CD4-positive, alpha-beta memory T cell (primary cell): ENCODE results near the gene CAMTA1. TPM values are rescaled to one million over a fixed set of nuclear protein-coding genes. Genes with fewer than 3 reads are reported as not detected.
"Not testable (repeated sequence)": the region's sequence is repeated elsewhere in the genome, so short reads cannot be mapped to it uniquely, and the experiment has no call there.

Experiments used
- CTCF ChIA-PET: fragments of 350-600 bp; sonication (Branson Sonifier 250); formaldehyde crosslinking; loops from one replicate; lab custom pipeline; 2021; ENCODE audit warnings: inconsistent platforms; ENCODE audit not compliant: partially characterized antibody; lab: Charles Lee
- POLR2A ChIA-PET: fragments of 350-600 bp; sonication (Branson Sonifier 250); formaldehyde crosslinking; loops from one replicate; lab custom pipeline; 2021; ENCODE audit not compliant: partially characterized antibody; lab: Charles Lee
- DNase-seq, 5 donors: peaks; one replicate each; pipeline versions ENCODE4 v3.0.0 to v3.0.0-alpha.2; 2020 to 2022; ENCODE audit warnings: mixed read lengths in 1 of 5
- H3K27ac ChIP-seq: one replicate; pipeline ENCODE4 v1.7.0; 2013; ENCODE audit warnings: low read depth, low read length
- H3K27me3 ChIP-seq: 2 replicates; pipeline ENCODE4 v1.7.0; 2013; ENCODE audit warnings: mild to moderate bottlenecking, low read length, moderate library complexity; ENCODE audit not compliant: insufficient read depth
- H3K36me3 ChIP-seq: 2 replicates; pipeline ENCODE4 v1.7.0; 2013; ENCODE audit warnings: mild to moderate bottlenecking, low read length, moderate library complexity; ENCODE audit not compliant: insufficient read depth
- H3K4me1 ChIP-seq: 2 replicates; pipeline ENCODE4 v1.7.0; 2013; ENCODE audit warnings: mild to moderate bottlenecking, low read length, moderate library complexity; ENCODE audit not compliant: insufficient read depth
- H3K4me3 ChIP-seq, 2 donors: one replicate each; pipeline ENCODE4 v1.7.0; 2013; ENCODE audit warnings: low read length in 2 of 2, mild to moderate bottlenecking in 1 of 2
- H3K9me3 ChIP-seq, 2 donors: one replicate each; pipeline ENCODE4 v1.7.0; 2013; ENCODE audit warnings: low read length in 2 of 2, control low read depth in 1 of 2; ENCODE audit not compliant: control insufficient read depth in 1 of 2
- H3K27ac Mint-ChIP-seq, 7 donors: one replicate each; pipeline ENCODE4 v1.8.0; 2020 to 2021; ENCODE audit warnings: mixed read lengths in 7 of 7, mild to moderate bottlenecking in 6 of 7, inconsistent platforms in 3 of 7, moderate library complexity in 3 of 7
- H3K27me3 Mint-ChIP-seq, 2 donors: one replicate each; pipeline ENCODE4 v1.8.0; 2020 to 2021; ENCODE audit warnings: mixed read lengths in 2 of 2
- H3K36me3 Mint-ChIP-seq, 2 donors: one replicate each; pipeline ENCODE4 v1.8.0; 2020 to 2021; ENCODE audit warnings: mixed read lengths in 2 of 2, inconsistent platforms in 1 of 2, mild to moderate bottlenecking in 1 of 2
- H3K4me1 Mint-ChIP-seq, 4 donors: one replicate each; pipeline ENCODE4 v1.8.0; 2020 to 2021; ENCODE audit warnings: mixed read lengths in 4 of 4, mild to moderate bottlenecking in 1 of 4
- H3K4me3 Mint-ChIP-seq, 8 donors: one replicate each; pipeline ENCODE4 v1.8.0; 2020 to 2021; ENCODE audit warnings: mixed read lengths in 8 of 8, mild to moderate bottlenecking in 7 of 8, moderate library complexity in 6 of 8, inconsistent platforms in 3 of 8
- H3K9me3 Mint-ChIP-seq, 8 donors: one replicate each; pipeline ENCODE4 v1.8.0; 2020 to 2021; ENCODE audit warnings: mixed read lengths in 8 of 8, mild to moderate bottlenecking in 5 of 8, inconsistent platforms in 3 of 8, moderate library complexity in 1 of 8
- intact Hi-C: fragments of 100-400 bp; cut with micrococcal nuclease; formaldehyde crosslinking; loops from one replicate; pipeline ENCODE4 v1.15.1; 2023
- polyA plus RNA-seq, 2 donors: library from polyadenylated mRNA; unstranded; fragments of 300-500 nt; fragmentation: Illumina TruSeq; gene quantifications; one replicate each; pipeline ENCODE4 v1.2.3, GENCODE V29; 2021
- total RNA-seq, 2 experiments: library from RNA; stranded (reverse); gene quantifications; one replicate each; pipeline ENCODE4 v1.2.3, GENCODE V29; 2021

CAMTA1 gene
- total RNA-seq (10 to 100 TPM; 39.1 to 42.5 TPM), polyA plus RNA-seq (100 to 1,000 TPM in 1 of 2 donors, 10 to 100 TPM in 1; 77.4 to 118 TPM)

- CTCF ChIA-PET, result interaction anchor here (1.2 kb wide), 1 partner anchor 84 kb away, joined by 3 read pairs; the partner anchor contains the start of gene DNAJC11
- DNase-seq, result peak in 1 of 5 donors; percentile 100
- H3K4me1 Mint-ChIP-seq, result peaks cover 38 to 52% (median 46%) of the 10 kb centered on the region in 4 donors
These were observed at the start of gene CAMTA1 for GRCh38 chr1:6785318-6785727. TSS of gene CAMTA1 (plus strand) at chr1:6785454. CDS start at chr1:6785531, 77 bp downstream.

GRCh38 chr1:6738987-6739676, 46.1 kb upstream of the CAMTA1 start:
- ChIA-PET POLR2A (no interaction called here), CTCF (no interaction called here)
- H3K36me3 Mint-ChIP-seq, result no peaks in the 10 kb centered on the region
- intact Hi-C loops, result no loop called here
- no peak for DNase-seq
- H3K27ac Mint-ChIP-seq, result peak overlapping the region in 2 of 7 donors; percentile 41 to 68
- Histone ChIP-seq H3K4me1 (no peaks in the 10 kb centered on the region), H3K4me3 (no peak overlapping the region), H3K36me3 (no peaks in the 10 kb centered on the region), H3K27ac (no peak overlapping the region), H3K27me3 (no peaks in the 10 kb centered on the region), H3K9me3 (no peaks in the 10 kb centered on the region)
- peaks cover 10 to 22% (median 15%) of the 10 kb centered on the region in 4 donors for H3K4me1 Mint-ChIP-seq
- peaks cover 0 to 3% (median 0%) of the 10 kb centered on the region in 8 donors for H3K9me3 Mint-ChIP-seq
- no peak overlapping the region for H3K4me3 Mint-ChIP-seq
- H3K27me3 Mint-ChIP-seq, result peaks cover 0 to 5% of the 10 kb centered on the region in 2 donors

More at GRCh38 chr1:6785318-6785727, at the start of gene CAMTA1:
- Mint-ChIP-seq H3K27ac (peak within 1 kb of the TSS; percentile 93 to 98 (median 96)), H3K27me3 (no peaks in the 10 kb centered on the region), H3K9me3 (peaks cover 0 to 3% (median 0%) of the 10 kb centered on the region in 8 donors), H3K36me3 (peaks cover 0 to 8% of the 10 kb centered on the region in 2 donors), H3K4me3 (peak within 1 kb of the TSS; percentile 93 to 99 (median 96))
- Histone ChIP-seq H3K27ac (peak within 1 kb of the TSS; percentile 84), H3K4me3 (peak within 1 kb of the TSS; percentile 63 to 69), H3K9me3 (no peaks in the 10 kb centered on the region), H3K4me1 (peaks cover 39% of the 10 kb centered on the region), H3K27me3 (no peaks in the 10 kb centered on the region), H3K36me3 (no peaks in the 10 kb centered on the region)
- POLR2A ChIA-PET, result interaction anchor here (1.0 to 2.4 kb wide), 9 partner anchors 10 to 426 kb away, joined by 3 to 13 read pairs (median 4); partner anchors contain the start of genes ACOT7 and KLHL21
- intact Hi-C loops, result loop anchor here (1.0 to 10.0 kb wide), 6 partner anchors 84 to 979 kb away; partner anchors contain the start of genes DNAJC11, NPHP4, PHF13 and RPL22

- H3K4me3 ChIP-seq, H3K27me3 ChIP-seq, H3K27ac ChIP-seq, CTCF ChIA-PET, H3K36me3 ChIP-seq, H3K9me3 Mint-ChIP-seq, H3K4me3 Mint-ChIP-seq, H3K4me1 ChIP-seq, H3K9me3 ChIP-seq, H3K36me3 Mint-ChIP-seq, H3K27me3 Mint-ChIP-seq: not testable (repeated sequence)
- Mint-ChIP-seq H3K27ac (peak overlapping the region in 1 of 7 donors; percentile 73), H3K4me1 (peaks cover 1 to 11% (median 7%) of the 10 kb centered on the region in 4 donors)
- DNase-seq, result peak in 2 of 5 donors; percentile 27 to 28
- POLR2A ChIA-PET, result interaction anchor here (1.5 to 2.3 kb wide), 2 partner anchors 42 to 141 kb away, joined by 4 to 13 read pairs; partner anchors contain the start of gene CAMTA1
- intact Hi-C loops, result loop anchor here (1.0 kb wide), 1 partner anchor 42 kb away; no protein-coding TSS in a partner anchor
These were observed 42.5 kb upstream of the CAMTA1 start for GRCh38 chr1:6742676-6743188.

- peak; percentile 11 to 52 (median 35) for DNase-seq
These were observed 41.8 kb upstream of the CAMTA1 start for GRCh38 chr1:6743189-6744101.

GRCh38 chr1:6745073-6745472, 40.2 kb upstream of the CAMTA1 start:
- H3K4me3 ChIP-seq, result no peak overlapping the region
- Mint-ChIP-seq H3K27me3 (peaks cover 10 to 19% of the 10 kb centered on the region in 2 donors), H3K27ac (no peak overlapping the region), H3K4me1 (peaks cover 1 to 11% (median 7%) of the 10 kb centered on the region in 4 donors), H3K9me3 (peaks cover 0 to 3% (median 0%) of the 10 kb centered on the region in 8 donors), H3K36me3 (no peaks in the 10 kb centered on the region), H3K4me3 (no peak overlapping the region)
- H3K9me3 ChIP-seq, result no peaks in the 10 kb centered on the region
- intact Hi-C loops, result no loop called here
- ChIA-PET CTCF (no interaction called here), POLR2A (no interaction called here)
- H3K36me3 ChIP-seq, result no peaks in the 10 kb centered on the region
- no peaks in the 10 kb centered on the region for H3K4me1 ChIP-seq
- DNase-seq, result no peak
- H3K27ac ChIP-seq, result no peak overlapping the region
- no peaks in the 10 kb centered on the region for H3K27me3 ChIP-seq

More at GRCh38 chr1:6743189-6744101, 41.8 kb upstream of the CAMTA1 start:
- Histone ChIP-seq H3K9me3 (no peaks in the 10 kb centered on the region), H3K27ac (no peak overlapping the region), H3K36me3 (no peaks in the 10 kb centered on the region), H3K4me1 (no peaks in the 10 kb centered on the region), H3K27me3 (no peaks in the 10 kb centered on the region), H3K4me3 (no peak overlapping the region)
- Mint-ChIP-seq H3K27ac (peak overlapping the region in 1 of 7 donors; percentile 73), H3K9me3 (peaks cover 0 to 3% (median 0%) of the 10 kb centered on the region in 8 donors), H3K4me3 (no peak overlapping the region), H3K27me3 (peaks cover 5 to 11% of the 10 kb centered on the region in 2 donors), H3K4me1 (peaks cover 1 to 11% (median 7%) of the 10 kb centered on the region in 4 donors), H3K36me3 (no peaks in the 10 kb centered on the region)
- intact Hi-C loops, result loop anchor here (1.0 kb wide), 1 partner anchor 41 kb away; no protein-coding TSS in a partner anchor
- POLR2A ChIA-PET, result interaction anchor here (0.6 to 2.3 kb wide), 3 partner anchors 8 to 142 kb away, joined by 3 to 13 read pairs (median 4); partner anchors contain the start of gene CAMTA1
- CTCF ChIA-PET, result interaction anchor here (0.7 to 0.9 kb wide), 2 partner anchors 7 to 1059 kb away, joined by 3 to 4 read pairs; no protein-coding TSS in a partner anchor

GRCh38 chr1:6747674-6748073, 37.6 kb upstream of the CAMTA1 start:
- intact Hi-C loops, result no loop called here
- CTCF ChIA-PET, result no interaction called here
- Mint-ChIP-seq H3K4me1 (peaks cover 1 to 11% (median 7%) of the 10 kb centered on the region in 4 donors), H3K9me3 (no peaks in the 10 kb centered on the region), H3K27ac (no peak overlapping the region), H3K36me3 (no peaks in the 10 kb centered on the region), H3K4me3 (no peak overlapping the region), H3K27me3 (peaks cover 13 to 26% of the 10 kb centered on the region in 2 donors)
- DNase-seq, result no peak
- H3K27ac ChIP-seq, result no peak overlapping the region
- POLR2A ChIA-PET, result no interaction called here
- no peak overlapping the region for H3K4me3 ChIP-seq
- no peaks in the 10 kb centered on the region for H3K36me3 ChIP-seq
- no peaks in the 10 kb centered on the region for H3K4me1 ChIP-seq
- H3K27me3 ChIP-seq, result no peaks in the 10 kb centered on the region
- no peaks in the 10 kb centered on the region for H3K9me3 ChIP-seq
